Left ventricle myocardium inferior (tissue), 1 donor: ENCODE measurements around the gene AATK. TPM values are rescaled to one million over a fixed set of nuclear protein-coding genes. Genes with fewer than 3 reads are reported as not detected.

Source experiments
- DNase-seq: peaks from one replicate; pipeline ENCODE4 v3.0.0-alpha.2; 2020
- H3K27ac ChIP-seq: fragments of 200-600 bp; replicated peaks from 2 replicates; pipeline ENCODE4 v1.8.0; 2021
- H3K27me3 ChIP-seq: fragments of 200-600 bp; 2 replicates; pipeline ENCODE4 v1.8.0; 2021; ENCODE audit warnings: low read depth
- H3K36me3 ChIP-seq: fragments of 200-600 bp; 2 replicates; pipeline ENCODE4 v1.8.0; 2021
- H3K4me1 ChIP-seq: fragments of 200-600 bp; 2 replicates; pipeline ENCODE4 v1.8.0; 2021
- H3K4me3 ChIP-seq: fragments of 200-600 bp; 2 replicates; pipeline ENCODE4 v1.8.0; 2021; ENCODE audit warnings: mild to moderate bottlenecking, moderate library complexity
- H3K9me3 ChIP-seq: fragments of 200-600 bp; replicated peaks from 2 replicates; pipeline ENCODE4 v1.8.0; 2021
- CTCF ChIP-seq: fragments of 200-600 bp; IDR thresholded peaks from 2 replicates; pipeline ENCODE4 v1.8.0; 2021; ENCODE audit warnings: antibody characterized with exemption, mild to moderate bottlenecking, borderline replicate concordance
- intact Hi-C: fragments of 100-400 bp; cut with micrococcal nuclease; formaldehyde crosslinking; loops from one replicate; pipeline ENCODE4 v1.11.0; 2022
- total RNA-seq: library from RNA; stranded (reverse); fragmentation: NEBNext Ultra II Directional; extraction: Animal tissue kit (Norgen Biotek cat#: 25700); gene quantifications from one replicate; pipeline ENCODE4 v1.2.1, GENCODE V29; 2021
- donor health status: DM: no; HTN: yes; CAD: no; lungs with severe emphysema.

The AATK gene
- total RNA-seq, 1 donor from 2014 or later: 2.3 TPM

- intact Hi-C loops: no loop called here
- TF ChIP-seq CTCF: no peak
- H3K36me3 ChIP-seq: no peaks in the 10 kb centered on the region
These were observed 30.3 kb downstream of the AATK start for GRCh38 chr17:81135505-81136278.

GRCh38 chr17:81134064-81134781, 31.8 kb downstream of the AATK start:
- Histone ChIP-seq H3K27me3 (no peaks in the 10 kb centered on the region), H3K4me1 (no peaks in the 10 kb centered on the region), H3K36me3 (no peaks in the 10 kb centered on the region), H3K9me3 (no peaks in the 10 kb centered on the region), H3K27ac (no peak overlapping the region), H3K4me3 (no peak overlapping the region)
- intact Hi-C loops: no loop called here
- DNase-seq: no peak
- TF ChIP-seq CTCF: no peak

More at GRCh38 chr17:81135505-81136278, 30.3 kb downstream of the AATK start:
- DNase-seq: no peak
- Histone ChIP-seq H3K4me1 (no peaks in the 10 kb centered on the region), H3K4me3 (no peak overlapping the region), H3K27me3 (no peaks in the 10 kb centered on the region), H3K9me3 (no peaks in the 10 kb centered on the region), H3K27ac (no peak overlapping the region)

GRCh38 chr17:81132770-81133723, 33.0 kb downstream of the AATK start:
- intact Hi-C loops: no loop called here
- DNase-seq: no peak
- H3K27ac ChIP-seq: no peak overlapping the region
- no peaks in the 10 kb centered on the region for H3K9me3 ChIP-seq
- TF ChIP-seq CTCF: no peak
- no peak overlapping the region for H3K4me3 ChIP-seq
- no peaks in the 10 kb centered on the region for H3K4me1 ChIP-seq
- H3K27me3 ChIP-seq: no peaks in the 10 kb centered on the region
- H3K36me3 ChIP-seq: no peaks in the 10 kb centered on the region

- TF ChIP-seq CTCF: no peak
- intact Hi-C loops: no loop called here
- Histone ChIP-seq H3K4me1 (no peaks in the 10 kb centered on the region), H3K36me3 (no peaks in the 10 kb centered on the region), H3K27me3 (no peaks in the 10 kb centered on the region), H3K9me3 (no peaks in the 10 kb centered on the region), H3K27ac (no peak overlapping the region), H3K4me3 (no peak overlapping the region)
- DNase-seq: no peak
These were observed 33.9 kb downstream of the AATK start for GRCh38 chr17:81132197-81132540.

GRCh38 chr17:81131486-81132196, 34.4 kb downstream of the AATK start:
- no peak for TF ChIP-seq CTCF
- Histone ChIP-seq H3K4me1 (peaks cover 2% of the 10 kb centered on the region), H3K27ac (no peak overlapping the region), H3K4me3 (no peak overlapping the region), H3K9me3 (no peaks in the 10 kb centered on the region), H3K27me3 (no peaks in the 10 kb centered on the region), H3K36me3 (no peaks in the 10 kb centered on the region)
- no peak for DNase-seq
- intact Hi-C loops: no loop called here
